ENCODE data around the gene KLK15.

- TF ChIP-seq CTCF (IDR thresholded peaks at IDR 0.05) (no peak), POLR2A (IDR thresholded peaks at IDR 0.05) (no peak)
These were observed 3.3 kb upstream of the KLK15 start for GRCh38 chr19:50836543-50837195.

All from heart left ventricle (tissue), 13 donors.